HL-60 (cell line): Measurements from ENCODE around the gene TANC1.

Experiments
- GABPA ChIP-seq: IDR thresholded peaks from 2 replicates; pipeline ENCODE4 v1.6.1; 2012; ENCODE audit warnings: low read depth
- POLR2AphosphoS5 ChIP-seq: IDR thresholded peaks from 2 replicates; pipeline ENCODE4 v1.6.1; 2012; ENCODE audit warnings: low read depth
- SPI1 ChIP-seq: IDR thresholded peaks from 2 replicates; pipeline ENCODE4 v1.6.1; 2012; ENCODE audit warnings: low read depth, mild to moderate bottlenecking, borderline replicate concordance
- TF ChIP-seq, protein P1 (sequence below): IDR thresholded peaks from 2 replicates; pipeline ENCODE4 v1.6.1; 2012; ENCODE audit warnings: low read depth; ENCODE audit not compliant: insufficient replicate concordance
- TF ChIP-seq, protein P2 (sequence below): IDR thresholded peaks from one replicate; pipeline ENCODE4 v1.5.1; 2011; ENCODE audit warnings: low read length, control low read depth, inconsistent platforms; ENCODE audit not compliant: insufficient read depth

DNA sequence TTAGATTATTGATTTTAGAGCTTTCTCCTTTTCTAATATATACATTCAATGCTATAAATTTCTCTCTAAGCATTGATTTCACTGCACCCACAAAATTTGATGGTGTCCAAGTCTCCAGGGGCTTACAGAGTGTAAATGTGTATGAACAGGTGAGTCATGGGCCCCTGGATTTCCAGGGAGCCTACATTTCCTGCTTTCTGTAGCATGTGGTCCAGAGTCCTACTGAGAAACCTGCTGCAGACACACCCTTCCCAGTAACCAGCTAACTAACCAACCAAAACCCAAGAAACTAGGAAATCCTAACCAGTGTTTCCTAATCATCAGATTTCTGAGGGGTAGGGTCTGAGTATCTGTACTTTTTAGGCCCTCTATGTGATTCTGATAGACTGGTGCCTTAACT, 39.5 kb upstream of the TANC1 start:
- TF ChIP-seq POLR2AphosphoS5: no peak
- TF ChIP-seq, protein P1, sequence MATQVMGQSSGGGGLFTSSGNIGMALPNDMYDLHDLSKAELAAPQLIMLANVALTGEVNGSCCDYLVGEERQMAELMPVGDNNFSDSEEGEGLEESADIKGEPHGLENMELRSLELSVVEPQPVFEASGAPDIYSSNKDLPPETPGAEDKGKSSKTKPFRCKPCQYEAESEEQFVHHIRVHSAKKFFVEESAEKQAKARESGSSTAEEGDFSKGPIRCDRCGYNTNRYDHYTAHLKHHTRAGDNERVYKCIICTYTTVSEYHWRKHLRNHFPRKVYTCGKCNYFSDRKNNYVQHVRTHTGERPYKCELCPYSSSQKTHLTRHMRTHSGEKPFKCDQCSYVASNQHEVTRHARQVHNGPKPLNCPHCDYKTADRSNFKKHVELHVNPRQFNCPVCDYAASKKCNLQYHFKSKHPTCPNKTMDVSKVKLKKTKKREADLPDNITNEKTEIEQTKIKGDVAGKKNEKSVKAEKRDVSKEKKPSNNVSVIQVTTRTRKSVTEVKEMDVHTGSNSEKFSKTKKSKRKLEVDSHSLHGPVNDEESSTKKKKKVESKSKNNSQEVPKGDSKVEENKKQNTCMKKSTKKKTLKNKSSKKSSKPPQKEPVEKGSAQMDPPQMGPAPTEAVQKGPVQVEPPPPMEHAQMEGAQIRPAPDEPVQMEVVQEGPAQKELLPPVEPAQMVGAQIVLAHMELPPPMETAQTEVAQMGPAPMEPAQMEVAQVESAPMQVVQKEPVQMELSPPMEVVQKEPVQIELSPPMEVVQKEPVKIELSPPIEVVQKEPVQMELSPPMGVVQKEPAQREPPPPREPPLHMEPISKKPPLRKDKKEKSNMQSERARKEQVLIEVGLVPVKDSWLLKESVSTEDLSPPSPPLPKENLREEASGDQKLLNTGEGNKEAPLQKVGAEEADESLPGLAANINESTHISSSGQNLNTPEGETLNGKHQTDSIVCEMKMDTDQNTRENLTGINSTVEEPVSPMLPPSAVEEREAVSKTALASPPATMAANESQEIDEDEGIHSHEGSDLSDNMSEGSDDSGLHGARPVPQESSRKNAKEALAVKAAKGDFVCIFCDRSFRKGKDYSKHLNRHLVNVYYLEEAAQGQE: no peak
- TF ChIP-seq, protein P2, sequence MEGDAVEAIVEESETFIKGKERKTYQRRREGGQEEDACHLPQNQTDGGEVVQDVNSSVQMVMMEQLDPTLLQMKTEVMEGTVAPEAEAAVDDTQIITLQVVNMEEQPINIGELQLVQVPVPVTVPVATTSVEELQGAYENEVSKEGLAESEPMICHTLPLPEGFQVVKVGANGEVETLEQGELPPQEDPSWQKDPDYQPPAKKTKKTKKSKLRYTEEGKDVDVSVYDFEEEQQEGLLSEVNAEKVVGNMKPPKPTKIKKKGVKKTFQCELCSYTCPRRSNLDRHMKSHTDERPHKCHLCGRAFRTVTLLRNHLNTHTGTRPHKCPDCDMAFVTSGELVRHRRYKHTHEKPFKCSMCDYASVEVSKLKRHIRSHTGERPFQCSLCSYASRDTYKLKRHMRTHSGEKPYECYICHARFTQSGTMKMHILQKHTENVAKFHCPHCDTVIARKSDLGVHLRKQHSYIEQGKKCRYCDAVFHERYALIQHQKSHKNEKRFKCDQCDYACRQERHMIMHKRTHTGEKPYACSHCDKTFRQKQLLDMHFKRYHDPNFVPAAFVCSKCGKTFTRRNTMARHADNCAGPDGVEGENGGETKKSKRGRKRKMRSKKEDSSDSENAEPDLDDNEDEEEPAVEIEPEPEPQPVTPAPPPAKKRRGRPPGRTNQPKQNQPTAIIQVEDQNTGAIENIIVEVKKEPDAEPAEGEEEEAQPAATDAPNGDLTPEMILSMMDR: no peak
- TF ChIP-seq SPI1: no peak
- TF ChIP-seq GABPA: no peak
